ENCODE data around the gene LTF. TPM values are rescaled to one million over a fixed set of nuclear protein-coding genes. Genes with fewer than 3 reads are reported as not detected.

Gene LTF
- total and polyA plus RNA-seq, 5 donors, result 0.71 to 5.5 (median 2.1) TPM

DNA sequence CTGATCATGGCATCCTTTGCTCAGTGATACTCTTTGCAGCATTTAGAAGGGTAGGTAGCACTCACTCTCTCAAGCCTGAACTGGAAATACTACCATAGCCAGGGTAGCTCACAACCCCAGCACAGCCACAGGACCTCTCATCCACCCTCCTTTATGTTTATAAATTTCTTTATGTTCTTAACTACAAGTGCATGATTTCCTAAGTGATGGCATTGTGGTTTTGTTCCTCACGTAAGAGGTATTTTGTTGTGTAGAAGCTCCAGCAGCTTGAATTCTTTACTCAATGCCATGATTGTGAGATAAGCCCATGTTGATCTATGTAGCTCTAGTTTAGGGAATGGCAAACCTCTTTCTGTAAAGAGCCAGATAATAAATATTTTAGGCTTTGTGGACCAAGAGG, 25.2 kb upstream of the LTF start:
- ATAC-seq, result no peak
- H3K4me3 ChIP-seq (ENCODE audit: low read length), result no peak overlapping the region
- no peaks in the 10 kb centered on the region for H3K9me3 ChIP-seq (ENCODE audit: control insufficient read depth, low read length)
- H3K4me1 ChIP-seq (ENCODE audit: control insufficient read depth, insufficient read depth, low read length), result no peaks in the 10 kb centered on the region
- DNase-seq, result no peak
- intact Hi-C loops (cut with DNase I), result loop anchor here (5.0 kb wide), 3 partner anchors 67 to 142 kb away; no protein-coding TSS in a partner anchor
- no peaks in the 10 kb centered on the region for H3K27me3 ChIP-seq (ENCODE audit: control insufficient read depth, insufficient read depth)
- 85% methylated on average over 1 of the region's 1 CpG for WGBS
- no peak overlapping the region for H3K27ac ChIP-seq (ENCODE audit: low read length)

DNA sequence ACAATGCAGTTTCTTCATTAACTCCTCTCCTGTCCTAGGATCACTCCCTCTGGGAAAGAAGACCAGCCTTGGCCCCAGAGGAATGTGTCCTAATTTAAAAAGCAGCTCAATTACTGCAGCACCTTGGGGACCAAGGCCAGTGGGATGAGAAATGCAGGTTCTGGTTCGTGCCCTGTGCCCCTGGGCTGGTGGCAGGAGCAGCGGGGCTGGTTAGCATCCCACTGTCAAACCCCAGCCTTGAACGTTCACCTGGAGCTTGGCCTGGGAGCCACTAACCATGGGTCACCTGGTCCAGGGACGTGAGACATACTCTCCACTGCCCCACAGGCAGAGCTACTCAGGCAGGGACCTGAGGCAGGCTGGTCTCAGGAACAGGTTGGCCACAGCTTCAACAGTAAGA, 24.7 kb upstream of the LTF start:
- no peak overlapping the region for H3K4me3 ChIP-seq (ENCODE audit: low read length)
- no peak for DNase-seq
- H3K27ac ChIP-seq (ENCODE audit: low read length), result no peak overlapping the region
- H3K27me3 ChIP-seq (ENCODE audit: control insufficient read depth, insufficient read depth), result no peaks in the 10 kb centered on the region
- intact Hi-C loops (cut with DNase I), result loop anchor here (5.0 kb wide), 3 partner anchors 68 to 143 kb away; no protein-coding TSS in a partner anchor
- 78% methylated on average over 4 of the region's 4 CpGs for WGBS
- ATAC-seq, result peak in 1 of 2 donors; percentile 15
- no peaks in the 10 kb centered on the region for H3K4me1 ChIP-seq (ENCODE audit: control insufficient read depth, insufficient read depth, low read length)
- no peaks in the 10 kb centered on the region for H3K9me3 ChIP-seq (ENCODE audit: control insufficient read depth, low read length)

DNA sequence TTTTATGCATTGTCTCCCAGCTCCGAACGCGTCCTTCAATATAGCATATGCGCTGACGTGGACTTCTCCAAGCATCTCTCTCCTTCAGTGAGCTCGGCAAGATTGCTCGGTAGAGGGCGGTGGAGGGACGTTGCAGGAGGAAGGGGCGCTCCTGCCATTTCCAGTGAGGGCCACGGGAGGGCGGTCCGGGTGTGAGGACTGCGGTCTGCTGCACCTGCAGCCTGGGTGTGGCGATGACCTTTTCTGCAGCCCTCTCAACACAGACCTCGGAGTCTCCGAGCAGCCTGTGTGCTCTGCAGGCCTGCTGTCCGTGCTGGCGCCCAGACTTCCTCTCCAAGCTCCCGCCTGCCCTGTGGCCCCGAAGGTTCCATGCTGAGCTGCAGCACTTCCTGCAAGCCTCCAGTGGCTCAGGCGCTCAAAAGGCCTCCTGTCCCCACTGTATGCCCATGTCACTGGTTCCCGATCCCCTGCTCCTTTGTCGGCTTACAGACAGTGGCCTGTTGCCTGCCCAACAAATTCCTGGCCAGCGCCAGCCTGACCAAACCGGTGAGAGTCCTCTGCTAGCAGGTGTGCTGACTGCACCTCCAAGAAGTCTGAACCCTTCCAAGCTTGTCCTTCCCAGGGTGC, 24.1 kb upstream of the LTF start:
- no peak overlapping the region for H3K27ac ChIP-seq (ENCODE audit: low read length)
- intact Hi-C loops (cut with DNase I), result loop anchor here (5.0 kb wide), 3 partner anchors 68 to 143 kb away; no protein-coding TSS in a partner anchor

DNA sequence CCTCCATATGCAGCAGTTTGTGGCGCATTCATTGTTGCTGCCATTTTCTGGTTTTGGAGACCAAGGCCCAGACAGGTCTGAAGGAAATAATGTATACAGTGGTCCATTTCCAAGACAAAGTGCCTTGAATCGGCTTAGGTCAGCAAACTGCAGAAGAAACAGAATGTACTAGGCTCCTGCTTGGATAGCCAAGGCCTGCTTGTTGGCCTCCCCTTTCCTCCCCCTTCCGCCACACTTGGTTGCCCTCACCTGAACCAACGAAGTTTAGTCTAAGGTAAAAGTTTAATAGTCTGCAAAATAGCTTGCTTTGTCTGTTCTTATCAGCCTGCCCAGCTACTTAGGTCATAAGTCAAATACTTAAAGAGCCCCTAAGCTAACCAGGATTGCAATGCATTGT, 21.1 kb upstream of the LTF start:
- intact Hi-C loops (cut with DNase I), result loop anchor here (5.0 kb wide), 3 partner anchors 72 to 147 kb away; no protein-coding TSS in a partner anchor
- no peak overlapping the region for H3K4me3 ChIP-seq (ENCODE audit: low read length)
- DNase-seq (no peak), ATAC-seq (no peak)
- no peak overlapping the region for H3K27ac ChIP-seq (ENCODE audit: low read length)
- no peaks in the 10 kb centered on the region for H3K27me3 ChIP-seq (ENCODE audit: control insufficient read depth, insufficient read depth)
- 91% methylated on average over 4 of the region's 4 CpGs for WGBS
- no peaks in the 10 kb centered on the region for H3K9me3 ChIP-seq (ENCODE audit: control insufficient read depth, low read length)
- H3K4me1 ChIP-seq (ENCODE audit: control insufficient read depth, insufficient read depth, low read length), result no peaks in the 10 kb centered on the region

More for the DNA sequence above, 24.1 kb upstream of the LTF start:
- H3K4me3 ChIP-seq (ENCODE audit: low read length), result no peak overlapping the region
- no peaks in the 10 kb centered on the region for H3K27me3 ChIP-seq (ENCODE audit: control insufficient read depth, insufficient read depth)
- 14% methylated on average over 26 of the region's 26 CpGs for WGBS
- DNase-seq (peak; percentile 91 to 96 (median 94)), ATAC-seq (peak; percentile 92 to 93)
- no peaks in the 10 kb centered on the region for H3K9me3 ChIP-seq (ENCODE audit: control insufficient read depth, low read length)
- H3K4me1 ChIP-seq (ENCODE audit: control insufficient read depth, insufficient read depth, low read length), result no peaks in the 10 kb centered on the region

DNA sequence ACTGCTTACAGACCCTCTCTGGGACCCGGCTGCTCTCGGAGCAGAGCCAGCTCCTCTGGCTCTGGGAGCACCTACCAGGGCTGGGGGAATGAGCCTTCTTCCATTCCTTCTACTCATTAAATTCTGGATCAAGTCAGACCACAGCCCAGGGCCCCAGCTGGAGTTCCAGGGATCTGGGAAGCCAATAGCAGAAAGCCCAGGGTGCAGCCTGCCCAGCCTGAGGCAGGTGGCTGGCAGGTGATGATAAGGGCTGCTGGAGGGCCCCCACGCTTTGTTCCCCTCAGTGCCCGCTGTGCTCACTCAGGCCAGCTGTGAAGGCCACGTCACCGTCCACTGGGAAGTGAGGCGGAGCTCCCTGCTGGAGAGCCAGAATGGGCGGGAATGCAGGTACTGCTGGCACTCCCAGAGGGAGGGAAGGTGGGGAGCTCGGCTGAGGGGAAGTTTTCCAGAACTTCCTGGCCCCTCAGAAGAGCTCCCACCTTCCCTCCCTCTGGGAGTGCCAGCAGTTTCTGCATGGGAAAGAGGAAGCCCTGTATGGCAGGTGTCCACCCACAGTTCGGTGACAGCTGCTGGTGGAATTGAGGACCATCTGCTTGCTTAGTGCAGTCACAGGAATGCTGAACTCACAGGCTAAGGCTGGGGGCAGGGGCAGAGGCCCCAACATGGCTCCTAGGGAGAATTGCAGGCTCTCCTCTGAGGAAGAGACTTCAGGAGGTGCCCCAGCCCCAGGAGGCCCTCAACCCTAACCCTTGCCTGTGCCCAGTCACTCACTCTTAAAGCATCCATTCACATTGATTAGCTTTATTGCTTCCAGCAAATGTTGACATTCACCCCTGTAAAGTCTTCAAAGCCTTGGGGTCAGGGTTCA, 20.4 kb upstream of the LTF start:
- ATAC-seq (no peak), DNase-seq (no peak)
- Histone ChIP-seq H3K4me1 (ENCODE audit: control insufficient read depth, insufficient read depth, low read length) (no peaks in the 10 kb centered on the region), H3K27me3 (ENCODE audit: control insufficient read depth, insufficient read depth) (no peaks in the 10 kb centered on the region), H3K27ac (ENCODE audit: low read length) (no peak overlapping the region), H3K9me3 (ENCODE audit: control insufficient read depth, low read length) (no peaks in the 10 kb centered on the region), H3K4me3 (ENCODE audit: low read length) (no peak overlapping the region)
- WGBS, result 63% methylated on average over 10 of the region's 10 CpGs
- intact Hi-C loops (cut with DNase I), result loop anchor here (5.0 kb wide), 3 partner anchors 72 to 147 kb away; no protein-coding TSS in a partner anchor

DNA sequence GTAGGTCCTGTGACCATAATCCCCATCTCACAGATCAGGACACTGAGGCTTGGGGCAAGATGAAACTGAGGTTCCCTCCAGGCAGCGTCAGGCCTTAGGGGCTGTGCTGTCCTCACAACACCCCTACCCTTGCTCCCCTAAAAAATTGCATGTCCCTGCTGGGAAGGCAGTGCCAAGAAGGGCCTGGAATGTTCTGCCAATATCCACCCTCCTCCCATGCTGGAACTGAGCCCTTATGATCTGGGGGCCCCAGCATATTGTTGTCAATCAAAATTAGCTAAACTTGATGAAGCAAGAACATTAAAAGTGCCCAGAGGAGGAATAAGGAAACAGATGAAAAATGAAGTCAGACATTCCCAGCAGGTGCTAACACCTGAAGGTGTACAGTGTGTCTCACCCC, 19.7 kb upstream of the LTF start:
- H3K4me1 ChIP-seq (ENCODE audit: control insufficient read depth, insufficient read depth, low read length), result no peaks in the 10 kb centered on the region
- H3K4me3 ChIP-seq (ENCODE audit: low read length), result no peak overlapping the region
- H3K27ac ChIP-seq (ENCODE audit: low read length), result no peak overlapping the region
- intact Hi-C loops (cut with DNase I), result no loop called here
- ATAC-seq, result no peak
- WGBS, result 92% methylated on average over 1 of the region's 1 CpG
- no peak for DNase-seq
- H3K9me3 ChIP-seq (ENCODE audit: control insufficient read depth, low read length), result no peaks in the 10 kb centered on the region
- H3K27me3 ChIP-seq (ENCODE audit: control insufficient read depth, insufficient read depth), result no peaks in the 10 kb centered on the region

DNA sequence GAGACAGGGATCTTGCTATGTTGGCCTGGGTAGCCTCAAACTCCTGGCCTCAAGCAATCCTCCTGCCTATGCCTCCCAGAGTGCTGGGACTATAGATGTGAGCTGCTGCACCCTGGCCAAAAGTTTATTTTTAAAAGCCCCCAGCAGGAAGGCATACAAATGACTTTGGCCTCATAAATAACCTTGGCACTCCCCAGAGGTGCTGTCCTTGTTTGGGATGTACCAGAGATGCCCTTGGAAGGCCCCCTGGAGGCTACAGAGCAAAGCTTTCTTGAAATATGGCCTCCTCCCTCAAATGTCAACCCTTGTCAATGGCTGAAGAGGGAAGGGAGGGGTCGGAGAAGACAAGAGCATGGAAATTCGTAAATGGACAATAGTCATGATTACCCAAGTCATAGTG, 19.1 kb upstream of the LTF start:
- intact Hi-C loops (cut with DNase I), result no loop called here
- H3K27me3 ChIP-seq (ENCODE audit: control insufficient read depth, insufficient read depth), result no peaks in the 10 kb centered on the region
- ATAC-seq (no peak), DNase-seq (no peak)
- WGBS, result 90% methylated on average over 2 of the region's 2 CpGs
- H3K9me3 ChIP-seq (ENCODE audit: control insufficient read depth, low read length), result no peaks in the 10 kb centered on the region
- H3K4me1 ChIP-seq (ENCODE audit: control insufficient read depth, insufficient read depth, low read length), result no peaks in the 10 kb centered on the region
- no peak overlapping the region for H3K27ac ChIP-seq (ENCODE audit: low read length)
- no peak overlapping the region for H3K4me3 ChIP-seq (ENCODE audit: low read length)

DNA sequence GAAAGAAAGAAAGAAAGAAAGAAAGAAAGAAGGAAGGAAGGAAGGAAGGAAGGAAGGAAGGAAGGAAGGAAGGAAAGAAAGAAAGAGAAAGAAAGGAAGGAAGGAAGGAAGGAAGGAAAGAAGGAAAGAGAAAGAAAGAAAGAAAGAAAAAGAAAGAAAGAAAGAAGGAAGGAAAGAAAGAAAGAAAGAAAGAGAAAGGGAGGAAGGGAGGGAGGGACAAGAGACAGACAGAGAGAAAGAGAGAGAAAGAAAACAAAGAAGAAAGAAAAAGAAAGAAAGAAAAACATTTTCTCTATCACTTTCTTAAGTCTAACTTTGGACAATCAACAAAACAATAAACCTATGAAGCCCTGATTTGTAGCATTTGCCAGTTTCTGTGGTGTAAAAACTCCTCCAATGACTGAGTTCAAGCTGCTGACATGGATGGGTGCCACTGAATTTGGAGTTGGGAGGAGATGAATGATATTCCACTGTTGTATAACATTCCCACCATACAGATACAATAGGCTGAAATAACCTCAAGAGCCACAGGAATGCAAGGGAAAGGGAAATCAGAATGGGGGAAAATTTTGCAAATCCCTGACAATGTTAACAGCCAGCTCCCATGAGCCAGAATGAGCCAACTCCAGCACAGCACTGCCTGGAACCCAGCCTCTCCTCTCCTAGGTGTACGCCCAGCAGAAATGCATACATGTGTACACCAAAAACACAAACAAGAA, 18.1 kb upstream of the LTF start:
- Histone ChIP-seq H3K27ac (ENCODE audit: low read length) (no peak overlapping the region), H3K4me3 (ENCODE audit: low read length) (no peak overlapping the region), H3K9me3 (ENCODE audit: control insufficient read depth, low read length) (no peaks in the 10 kb centered on the region), H3K4me1 (ENCODE audit: control insufficient read depth, insufficient read depth, low read length) (no peaks in the 10 kb centered on the region), H3K27me3 (ENCODE audit: control insufficient read depth, insufficient read depth) (no peaks in the 10 kb centered on the region)
- intact Hi-C loops (cut with DNase I), result no loop called here
- DNase-seq (no peak), ATAC-seq (no peak)
- 72% methylated on average over 1 of the region's 1 CpG for WGBS

DNA sequence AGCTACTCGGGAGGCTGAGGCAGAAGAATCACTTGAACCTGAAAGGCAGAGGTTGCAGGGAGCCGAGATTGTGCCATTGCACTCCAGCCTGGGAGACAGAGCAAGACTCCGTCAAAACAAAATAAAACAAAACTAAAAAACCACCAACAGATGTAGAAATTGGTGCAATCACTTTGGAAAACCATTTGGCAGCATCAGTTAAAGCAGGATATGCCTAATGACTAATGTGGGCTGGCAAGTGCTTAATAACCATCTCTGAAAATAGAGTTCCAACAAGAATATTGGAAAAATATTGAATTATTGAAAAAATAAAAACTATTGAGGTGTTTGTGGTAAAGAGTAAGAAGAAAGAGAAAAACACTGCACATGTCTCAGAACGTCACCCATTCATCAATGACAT, 16.9 kb upstream of the LTF start:
- WGBS, result 92% methylated on average over 4 of the region's 4 CpGs
- intact Hi-C loops (cut with DNase I), result no loop called here
- Histone ChIP-seq H3K27me3 (ENCODE audit: control insufficient read depth, insufficient read depth) (no peaks in the 10 kb centered on the region), H3K27ac (ENCODE audit: low read length) (no peak overlapping the region), H3K4me3 (ENCODE audit: low read length) (no peak overlapping the region), H3K9me3 (ENCODE audit: control insufficient read depth, low read length) (no peaks in the 10 kb centered on the region), H3K4me1 (ENCODE audit: control insufficient read depth, insufficient read depth, low read length) (no peaks in the 10 kb centered on the region)
- ATAC-seq (no peak), DNase-seq (no peak)

DNA sequence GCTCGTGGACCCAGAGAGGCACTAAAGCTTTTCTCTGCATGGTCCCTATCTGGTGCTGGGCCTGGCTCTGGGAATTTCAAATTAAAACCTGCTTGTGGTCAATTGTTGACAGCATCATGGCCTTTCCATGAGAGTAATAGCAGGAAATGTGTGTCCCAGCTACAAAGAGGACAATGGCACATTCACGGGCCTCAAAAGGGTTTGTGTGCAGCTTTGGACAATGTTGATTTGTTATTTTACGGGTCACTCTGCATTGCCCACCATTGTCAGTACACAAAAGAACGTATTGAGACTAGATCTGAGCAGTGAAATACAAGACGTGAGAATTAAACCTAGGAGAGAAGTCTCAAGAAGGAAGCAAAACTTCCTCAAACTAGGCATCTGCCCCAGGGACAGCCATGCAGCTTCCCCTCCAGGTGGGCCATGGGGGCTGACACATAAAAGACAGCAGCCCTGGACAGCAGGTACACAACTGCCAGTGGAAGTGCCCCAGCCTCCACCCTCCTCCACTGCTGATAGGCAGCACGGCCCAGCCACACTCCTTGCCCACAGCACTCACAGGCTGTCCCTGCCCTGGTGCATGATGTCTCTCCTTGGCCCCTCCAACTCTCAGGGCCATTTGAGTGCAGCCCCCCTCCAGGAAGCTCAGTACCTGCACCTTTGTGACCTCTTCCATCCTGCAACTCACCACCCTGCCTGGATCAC, 15.9 kb upstream of the LTF start:
- Histone ChIP-seq H3K9me3 (ENCODE audit: control insufficient read depth, low read length) (no peaks in the 10 kb centered on the region), H3K27ac (ENCODE audit: low read length) (no peak overlapping the region), H3K4me3 (ENCODE audit: low read length) (no peak overlapping the region), H3K27me3 (ENCODE audit: control insufficient read depth, insufficient read depth) (no peaks in the 10 kb centered on the region), H3K4me1 (ENCODE audit: control insufficient read depth, insufficient read depth, low read length) (no peaks in the 10 kb centered on the region)
- ATAC-seq (no peak), DNase-seq (no peak)
- 82% methylated on average over 6 of the region's 6 CpGs for WGBS
- intact Hi-C loops (cut with DNase I), result no loop called here

Data from right cardiac atrium (tissue), 5 donors.